ENCODE data around the gene NBEA. TPM values are rescaled to one million over a fixed set of nuclear protein-coding genes. Genes with fewer than 3 reads are reported as not detected.

NBEA gene
- total and polyA plus RNA-seq, 8 donors = 1.6 to 36.0 (median 7.7) TPM

DNA sequence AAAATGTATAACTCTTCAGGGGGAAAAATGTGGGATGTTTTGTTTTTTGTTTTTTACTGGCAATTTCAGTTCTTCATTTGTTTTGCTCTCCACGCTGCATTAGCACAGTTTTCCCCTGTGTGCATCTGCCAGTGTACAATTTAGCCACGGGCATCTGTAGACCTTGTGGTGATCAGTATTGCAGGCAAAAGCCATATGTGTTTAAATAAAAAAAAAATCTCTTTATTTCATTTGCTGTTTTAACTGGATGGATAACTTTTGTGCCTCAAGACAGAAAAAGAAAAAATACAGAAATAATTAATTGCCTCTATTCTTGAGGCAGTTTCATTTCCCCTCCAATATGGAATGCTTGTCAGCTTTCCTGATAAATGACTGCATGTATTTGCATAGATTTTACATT lies 542.3 kb downstream of the NBEA start:
- 80 to 93% (median 86%) methylated on average over 2 of the region's 2 CpGs for WGBS, 5 donors
- no peaks in the 10 kb centered on the region for H3K9me3 ChIP-seq
- no peaks in the 10 kb centered on the region for H3K36me3 ChIP-seq
- H3K27ac ChIP-seq = no peak overlapping the region
- intact Hi-C loops (cut with DNase I; ENCODE audit: low total_unique reads) = no loop called here
- no peaks in the 10 kb centered on the region for H3K27me3 ChIP-seq
- DNase-seq = no peak
- no peaks in the 10 kb centered on the region for H3K4me1 ChIP-seq
- H3K4me3 ChIP-seq = no peak overlapping the region
- TF ChIP-seq, protein P1, sequence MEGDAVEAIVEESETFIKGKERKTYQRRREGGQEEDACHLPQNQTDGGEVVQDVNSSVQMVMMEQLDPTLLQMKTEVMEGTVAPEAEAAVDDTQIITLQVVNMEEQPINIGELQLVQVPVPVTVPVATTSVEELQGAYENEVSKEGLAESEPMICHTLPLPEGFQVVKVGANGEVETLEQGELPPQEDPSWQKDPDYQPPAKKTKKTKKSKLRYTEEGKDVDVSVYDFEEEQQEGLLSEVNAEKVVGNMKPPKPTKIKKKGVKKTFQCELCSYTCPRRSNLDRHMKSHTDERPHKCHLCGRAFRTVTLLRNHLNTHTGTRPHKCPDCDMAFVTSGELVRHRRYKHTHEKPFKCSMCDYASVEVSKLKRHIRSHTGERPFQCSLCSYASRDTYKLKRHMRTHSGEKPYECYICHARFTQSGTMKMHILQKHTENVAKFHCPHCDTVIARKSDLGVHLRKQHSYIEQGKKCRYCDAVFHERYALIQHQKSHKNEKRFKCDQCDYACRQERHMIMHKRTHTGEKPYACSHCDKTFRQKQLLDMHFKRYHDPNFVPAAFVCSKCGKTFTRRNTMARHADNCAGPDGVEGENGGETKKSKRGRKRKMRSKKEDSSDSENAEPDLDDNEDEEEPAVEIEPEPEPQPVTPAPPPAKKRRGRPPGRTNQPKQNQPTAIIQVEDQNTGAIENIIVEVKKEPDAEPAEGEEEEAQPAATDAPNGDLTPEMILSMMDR (IDR thresholded peaks at IDR 0.05) = no peak
- TF ChIP-seq EP300 (IDR thresholded peaks at IDR 0.05) = no peak
- TF ChIP-seq POLR2AphosphoS5 (IDR thresholded peaks at IDR 0.05) = no peak
- TF ChIP-seq POLR2A (IDR thresholded peaks at IDR 0.05) = no peak

DNA sequence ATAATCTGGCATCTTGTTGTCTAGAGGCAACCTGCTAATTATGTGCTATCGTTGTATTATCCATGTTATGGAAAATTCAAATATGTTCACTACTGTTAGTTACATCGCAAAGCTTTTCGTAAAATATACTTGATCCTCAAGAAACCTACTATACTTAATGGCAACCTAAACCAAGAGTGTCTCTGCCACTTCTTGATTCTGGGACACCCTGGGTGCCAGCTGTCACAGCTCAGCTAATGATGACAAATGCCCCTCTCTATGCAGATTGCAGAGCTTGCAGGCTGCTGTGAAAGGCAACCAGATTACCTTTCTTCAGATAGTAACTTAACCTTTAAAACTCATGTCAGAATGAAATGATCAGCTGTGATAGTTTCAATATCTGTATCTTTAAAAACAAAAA lies 543.4 kb downstream of the NBEA start:
- Histone ChIP-seq H3K4me1 (no peaks in the 10 kb centered on the region), H3K4me3 (no peak overlapping the region), H3K27ac (no peak overlapping the region), H3K36me3 (no peaks in the 10 kb centered on the region), H3K9me3 (no peaks in the 10 kb centered on the region), H3K27me3 (no peaks in the 10 kb centered on the region)
- intact Hi-C loops (cut with DNase I; ENCODE audit: low total_unique reads) = no loop called here
- WGBS, 5 donors = 93 to 97% (median 96%) methylated on average over 3 of the region's 3 CpGs
- no peak for TF ChIP-seq EP300 (IDR thresholded peaks at IDR 0.05)
- TF ChIP-seq POLR2A (IDR thresholded peaks at IDR 0.05) = no peak
- TF ChIP-seq, protein P1 (IDR thresholded peaks at IDR 0.05) = no peak
- no peak for TF ChIP-seq POLR2AphosphoS5 (IDR thresholded peaks at IDR 0.05)
- peak in 1 of 2 donors; percentile 18 for DNase-seq

DNA sequence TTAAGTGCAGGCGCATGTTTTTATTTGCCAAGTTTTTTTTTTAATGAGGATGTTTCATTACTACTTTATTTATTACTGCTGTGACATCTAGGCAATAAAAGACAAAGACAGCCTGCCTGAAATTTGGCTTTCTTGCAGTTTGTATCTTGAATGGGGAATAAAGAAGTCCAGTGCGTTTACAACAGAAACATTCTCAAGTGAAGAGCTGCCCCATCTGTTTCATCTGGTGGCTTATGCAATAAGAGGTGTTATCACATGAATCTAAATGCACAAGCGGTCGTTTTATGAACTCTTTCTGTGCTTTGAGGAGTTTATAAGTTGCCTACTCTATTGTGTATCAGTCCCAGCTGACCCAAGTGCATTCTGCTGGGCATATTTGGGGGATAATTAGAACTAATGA lies 547.0 kb downstream of the NBEA start:
- Histone ChIP-seq H3K27me3 (no peaks in the 10 kb centered on the region), H3K4me3 (no peak overlapping the region), H3K36me3 (no peaks in the 10 kb centered on the region), H3K9me3 (no peaks in the 10 kb centered on the region), H3K4me1 (no peaks in the 10 kb centered on the region), H3K27ac (no peak overlapping the region)
- intact Hi-C loops (cut with DNase I; ENCODE audit: low total_unique reads) = no loop called here
- no peak for DNase-seq
- WGBS, 5 donors = 79 to 86% (median 83%) methylated on average over 4 of the region's 4 CpGs
- TF ChIP-seq POLR2AphosphoS5 (IDR thresholded peaks at IDR 0.05) = no peak
- no peak for TF ChIP-seq EP300 (IDR thresholded peaks at IDR 0.05)
- no peak for TF ChIP-seq POLR2A (IDR thresholded peaks at IDR 0.05)
- TF ChIP-seq, protein P1 (IDR thresholded peaks at IDR 0.05) = no peak

DNA sequence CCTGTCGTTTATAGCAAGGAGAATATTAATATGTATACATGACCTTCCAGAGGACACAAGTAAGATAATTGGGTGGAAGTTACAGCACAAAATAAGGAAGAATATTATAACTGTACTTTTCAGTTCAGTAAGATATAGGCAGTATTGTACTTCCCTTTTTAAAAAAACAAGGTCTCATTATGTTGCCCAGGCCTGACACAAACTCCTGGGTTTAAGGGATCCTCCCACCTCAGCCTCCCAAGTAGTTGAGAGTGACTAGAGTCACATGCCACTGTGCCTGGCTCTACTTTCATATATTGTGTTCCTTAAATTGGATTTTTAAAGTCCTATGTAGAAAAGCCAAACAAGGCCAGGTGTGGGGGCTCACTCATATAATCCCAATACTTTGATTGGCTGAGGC lies 553.9 kb downstream of the NBEA start:
- DNase-seq = no peak
- TF ChIP-seq POLR2AphosphoS5 (IDR thresholded peaks at IDR 0.05) = no peak
- TF ChIP-seq POLR2A (IDR thresholded peaks at IDR 0.05) = no peak
- TF ChIP-seq, protein P1 (IDR thresholded peaks at IDR 0.05) = no peak
- TF ChIP-seq EP300 (IDR thresholded peaks at IDR 0.05) = no peak
- H3K4me1 ChIP-seq = no peaks in the 10 kb centered on the region
- H3K27me3 ChIP-seq = no peaks in the 10 kb centered on the region
- intact Hi-C loops (cut with DNase I; ENCODE audit: low total_unique reads) = no loop called here
- H3K27ac ChIP-seq = no peak overlapping the region
- no peaks in the 10 kb centered on the region for H3K9me3 ChIP-seq
- no peaks in the 10 kb centered on the region for H3K36me3 ChIP-seq
- H3K4me3 ChIP-seq = no peak overlapping the region
- 67 to 85% (median 74%) methylated on average over 1 of the region's 1 CpG for WGBS, 5 donors

Data from stomach (tissue), 9 donors.